NCI-H82 treated with DMSO at 0.1 percent for 48 hours (cell line): Measurements from ENCODE around the gene ACSS1.

ENCODE experiments used
- DNase-seq: peaks from one replicate; lab custom pipeline; 2025; ENCODE audit not compliant: unreplicated experiment; lab: John Stamatoyannopoulos, UW

ACSS1 gene

DNA sequence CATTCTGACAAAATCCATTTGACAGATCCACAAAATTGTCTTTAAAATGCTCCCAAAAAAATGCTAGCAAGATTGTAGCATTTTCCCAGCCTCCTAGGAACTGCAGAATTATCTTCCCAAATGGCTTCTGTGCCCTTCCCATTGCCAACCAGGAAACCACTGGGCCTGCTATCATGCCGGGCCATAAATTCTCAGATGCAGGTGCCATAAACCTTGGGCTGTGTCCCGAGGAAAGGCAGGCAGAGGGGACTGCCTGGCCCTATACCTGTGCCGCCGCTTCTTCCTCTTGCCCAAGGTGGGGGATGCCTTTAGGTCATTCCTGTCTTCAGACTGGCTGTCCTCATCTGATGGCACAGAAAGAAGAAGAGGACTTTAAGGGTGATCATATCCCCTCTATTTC is 21.2 kb upstream of the ACSS1 start:
- no peak for DNase-seq

- no peak for DNase-seq
Measured at GRCh38 chr20:25078662-25079061, 20.7 kb upstream of the ACSS1 start.

DNA sequence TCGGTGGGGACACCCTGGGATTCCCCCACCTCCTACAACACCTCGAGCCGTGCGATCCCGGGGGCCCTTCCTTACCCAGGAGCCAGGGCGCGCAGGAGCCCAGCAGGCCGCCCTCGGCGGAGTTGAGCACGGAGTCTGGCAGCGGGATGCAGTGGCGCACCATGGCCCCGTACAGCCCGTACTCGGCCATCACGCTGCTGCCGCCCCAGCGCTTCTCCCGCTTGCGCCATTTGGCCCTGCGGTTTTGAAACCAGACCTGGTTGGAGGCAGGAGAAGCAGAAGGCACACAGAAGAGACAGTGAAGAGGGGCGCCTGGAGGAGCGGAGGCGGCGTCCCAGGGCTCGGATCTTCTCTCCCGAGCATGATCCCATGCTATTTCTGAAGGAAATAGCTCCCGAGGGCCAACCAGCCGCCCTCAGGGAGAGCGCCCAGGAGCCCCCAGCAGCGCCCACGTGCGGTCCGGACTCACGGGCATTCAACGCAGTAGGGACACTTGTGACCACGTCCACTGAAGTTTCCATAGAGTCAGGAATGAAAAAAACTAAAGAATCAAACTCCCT is 19.8 kb upstream of the ACSS1 start:
- DNase-seq, result no peak

DNA sequence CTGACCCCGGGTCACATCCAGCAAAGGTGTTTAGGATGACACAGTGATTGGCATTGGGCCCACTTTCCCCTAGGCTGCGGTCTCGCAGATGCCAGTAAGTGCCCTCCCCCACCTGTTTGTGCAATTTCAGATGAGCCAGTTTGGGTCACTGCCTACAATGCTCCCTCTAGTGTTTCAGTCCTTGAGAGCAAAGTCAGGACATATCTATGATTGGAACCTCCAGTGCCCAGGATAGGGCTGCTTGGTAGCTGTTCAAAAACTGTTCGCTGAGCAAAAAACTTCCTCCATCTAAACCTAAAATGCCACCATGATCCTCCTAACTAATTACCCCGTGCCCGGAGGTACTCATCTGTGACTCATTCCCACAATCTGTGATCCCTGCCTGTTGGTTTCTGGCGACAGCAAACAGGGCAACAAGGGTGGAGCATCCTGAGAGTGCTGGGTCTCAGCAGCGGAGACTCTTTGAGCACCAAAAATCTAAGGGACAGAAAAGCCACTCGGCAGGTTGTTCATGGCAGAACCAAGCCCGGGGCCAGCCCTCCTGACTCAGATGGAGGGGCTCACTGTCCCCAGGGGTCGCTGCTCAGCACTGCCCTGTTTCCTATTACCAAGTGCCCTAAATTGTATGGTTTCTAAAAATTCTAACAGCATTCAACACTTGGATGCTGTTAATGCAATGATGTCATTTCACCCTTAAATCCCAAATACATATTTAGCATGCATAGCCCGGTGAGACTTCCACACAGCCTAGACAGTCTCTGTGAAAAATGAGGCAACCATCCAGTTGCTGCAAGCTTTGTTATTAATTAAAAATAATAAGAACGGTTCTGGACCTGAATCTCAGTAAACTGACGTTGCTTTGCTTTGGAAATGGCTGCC is 19.0 kb upstream of the ACSS1 start:
- no peak for DNase-seq

GRCh38 chr20:25076201-25076600 is 18.3 kb upstream of the ACSS1 start:
- DNase-seq, result no peak

DNA sequence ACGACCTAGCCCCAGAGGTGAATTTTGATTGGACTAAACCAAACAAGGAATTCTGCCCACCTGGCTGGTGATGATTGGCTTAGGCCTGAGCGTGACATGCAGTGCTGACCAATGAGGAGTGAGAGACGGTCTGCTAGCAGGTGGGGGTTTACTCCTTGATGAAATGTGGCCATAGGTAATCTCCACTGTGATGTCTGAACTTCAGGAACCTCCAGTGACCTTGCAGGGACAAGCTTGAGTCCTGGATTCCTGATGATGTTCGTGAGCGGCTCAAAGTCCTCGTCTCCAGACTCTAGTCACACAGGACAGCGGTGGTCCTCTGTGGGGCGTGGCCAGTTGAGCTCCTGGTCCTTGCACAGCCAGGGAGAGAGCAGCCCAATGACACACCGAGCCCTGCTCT is 15.6 kb upstream of the ACSS1 start:
- no peak for DNase-seq

- no peak for DNase-seq
Measured at GRCh38 chr20:25072226-25072811, 14.4 kb upstream of the ACSS1 start.

DNA sequence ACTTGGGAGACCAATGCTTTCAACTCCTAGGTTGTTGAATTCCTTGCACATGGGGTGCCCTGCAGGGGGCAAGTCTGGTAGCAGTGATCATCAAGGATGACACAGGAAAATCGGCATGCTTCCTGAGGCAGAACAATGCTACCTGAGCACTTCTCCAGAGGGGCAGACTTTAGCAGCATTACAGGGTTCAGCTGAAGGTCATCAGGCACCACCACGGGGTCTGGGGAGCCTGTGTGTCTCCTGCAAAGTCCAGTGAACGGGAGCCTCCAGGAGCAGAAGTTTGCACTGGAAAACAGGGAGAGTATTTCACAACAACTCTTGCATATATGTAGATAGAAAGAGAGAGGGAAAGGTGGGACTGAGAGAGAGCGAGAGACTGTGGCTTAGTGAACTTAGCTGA is 13.8 kb upstream of the ACSS1 start:
- no peak for DNase-seq

DNA sequence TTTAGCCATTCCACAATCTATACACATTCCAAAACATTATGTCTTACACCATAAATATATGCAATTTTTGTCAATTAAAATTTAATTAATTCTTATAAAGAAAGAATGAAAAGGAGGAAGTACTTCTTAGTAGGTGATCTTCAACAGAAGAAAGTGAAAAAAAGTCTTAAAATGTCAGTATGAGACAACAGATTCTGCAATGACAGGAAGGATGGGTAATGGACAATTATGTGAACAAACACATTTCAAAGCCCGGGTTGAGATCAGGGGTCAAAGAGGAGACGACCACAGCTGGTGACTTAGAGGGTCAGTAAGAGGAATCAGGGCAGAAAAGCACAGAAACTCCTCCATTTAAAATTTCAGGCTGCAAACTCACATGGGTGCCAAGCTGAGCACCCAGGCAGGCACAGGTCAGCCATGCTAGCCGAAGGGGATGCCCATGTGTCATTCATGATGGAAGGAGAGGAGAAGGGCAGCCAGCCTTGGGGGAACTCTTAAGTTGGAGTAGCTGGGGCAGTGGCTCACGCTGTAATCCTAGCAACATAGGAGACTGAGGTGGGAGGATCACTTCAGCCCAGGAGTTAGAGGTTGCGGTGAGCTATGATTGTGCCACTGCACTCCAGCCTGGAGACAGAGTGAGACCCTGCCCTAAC is 13.0 kb upstream of the ACSS1 start:
- no peak for DNase-seq

DNA sequence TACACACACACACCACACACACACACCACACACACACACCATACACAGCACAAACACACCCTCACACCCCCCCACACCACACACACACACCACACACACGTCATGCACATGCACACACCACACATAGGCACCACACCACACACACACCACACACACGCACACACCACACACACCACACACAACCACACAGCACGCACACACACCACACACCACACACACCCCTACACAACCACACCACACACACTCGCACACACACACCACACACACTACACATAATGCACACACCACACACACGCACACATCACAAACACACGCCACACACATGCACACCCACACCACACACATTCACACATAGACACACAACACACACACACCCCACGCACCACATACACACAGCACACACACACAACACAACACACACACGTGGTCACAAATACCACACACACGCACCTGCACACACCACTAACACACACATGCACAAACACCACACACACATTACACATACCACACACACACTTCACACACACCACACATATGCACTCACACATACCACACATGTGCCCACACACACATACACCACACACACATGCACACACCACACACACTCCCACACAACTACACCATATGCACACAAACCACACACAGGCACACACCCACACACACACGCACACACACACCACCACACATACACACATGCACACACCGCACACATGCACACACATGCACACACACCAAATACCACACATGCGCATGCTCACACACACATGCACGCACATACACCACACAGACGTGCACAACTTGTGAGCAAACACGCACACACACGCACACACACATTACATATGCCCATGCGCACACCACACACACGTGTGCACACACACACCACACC is 9.4 kb upstream of the ACSS1 start:
- no peak for DNase-seq

DNA sequence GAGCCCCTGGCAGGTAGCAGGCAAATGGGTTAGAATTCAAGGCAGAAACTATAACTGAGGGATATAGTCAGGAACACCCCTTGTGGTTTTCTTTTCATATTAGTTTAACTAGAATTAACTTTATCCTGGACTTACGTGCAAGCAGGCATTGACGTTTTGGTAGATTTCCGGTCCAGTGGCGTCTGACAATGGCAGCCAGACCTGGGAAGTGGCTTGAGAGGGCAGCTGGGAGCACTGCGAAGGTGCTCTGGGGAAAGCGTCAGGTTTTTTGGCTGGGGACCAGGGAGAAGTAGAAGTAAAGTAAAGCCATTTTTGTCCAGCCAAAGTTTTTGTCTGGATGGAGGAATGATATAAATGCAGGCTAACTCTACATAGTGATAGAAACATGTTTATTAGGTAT is 8.4 kb upstream of the ACSS1 start:
- no peak for DNase-seq

DNA sequence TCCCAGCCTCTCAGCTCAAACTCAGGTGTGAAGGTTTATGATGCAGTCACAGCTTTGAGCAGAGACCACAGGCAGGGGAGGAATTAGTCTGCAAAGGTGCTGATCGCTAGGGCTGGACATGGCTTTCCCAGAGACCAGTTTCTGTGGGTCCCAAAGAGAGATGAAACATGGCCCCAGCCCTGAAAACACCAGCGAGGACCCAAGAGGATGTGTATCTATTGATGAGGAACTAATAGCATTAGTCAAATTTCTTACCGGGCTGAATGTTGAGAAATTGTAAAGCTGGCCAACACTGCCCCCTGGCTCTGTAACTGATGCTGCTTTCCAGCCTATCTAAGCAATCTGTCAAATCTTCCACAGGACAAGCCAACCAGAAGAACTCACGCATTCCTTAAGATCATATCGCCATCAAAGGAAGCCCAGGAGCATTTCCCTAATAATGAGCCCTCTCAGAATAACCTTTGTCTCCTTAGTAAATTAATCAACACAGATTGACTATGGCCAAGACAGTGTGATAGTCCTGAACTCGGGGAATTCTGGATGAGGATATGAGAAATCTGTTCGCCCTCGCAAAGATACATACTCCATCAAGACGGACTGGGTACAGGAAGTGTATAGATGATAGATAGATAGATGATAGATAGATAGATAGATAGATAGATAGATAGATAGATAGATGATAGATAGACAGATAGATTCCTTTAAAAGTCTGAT is 7.8 kb upstream of the ACSS1 start:
- DNase-seq, result peak; percentile 33

GRCh38 chr20:25065072-25065624 is 7.2 kb upstream of the ACSS1 start:
- DNase-seq, result no peak

DNA sequence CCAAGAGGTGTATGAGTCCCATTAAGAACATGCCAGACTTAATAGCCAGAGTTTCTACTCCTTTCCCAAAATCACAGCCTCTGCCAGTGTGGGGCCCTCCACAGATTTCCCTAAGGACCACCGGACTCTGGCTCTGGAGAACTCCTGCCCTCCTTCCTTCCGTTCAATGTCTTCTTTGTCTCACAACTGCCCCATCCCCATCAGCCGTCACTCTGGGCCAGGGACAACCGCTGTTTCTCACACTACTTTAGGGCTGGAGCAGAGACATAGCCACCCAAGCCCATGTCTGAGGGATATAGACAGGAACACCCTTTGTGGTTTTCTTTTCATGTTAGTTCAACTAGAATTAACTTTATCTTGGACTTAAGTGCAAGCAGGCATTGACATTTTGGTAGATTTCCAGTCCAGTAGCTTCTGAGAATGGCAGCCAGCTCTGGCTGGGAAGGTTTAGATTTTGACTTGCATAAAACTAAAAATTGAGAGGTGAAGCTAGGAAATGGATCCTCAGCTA is 6.7 kb upstream of the ACSS1 start:
- DNase-seq, result no peak

- no peak for DNase-seq
Measured at GRCh38 chr20:25063981-25064380, 6.0 kb upstream of the ACSS1 start.

DNA sequence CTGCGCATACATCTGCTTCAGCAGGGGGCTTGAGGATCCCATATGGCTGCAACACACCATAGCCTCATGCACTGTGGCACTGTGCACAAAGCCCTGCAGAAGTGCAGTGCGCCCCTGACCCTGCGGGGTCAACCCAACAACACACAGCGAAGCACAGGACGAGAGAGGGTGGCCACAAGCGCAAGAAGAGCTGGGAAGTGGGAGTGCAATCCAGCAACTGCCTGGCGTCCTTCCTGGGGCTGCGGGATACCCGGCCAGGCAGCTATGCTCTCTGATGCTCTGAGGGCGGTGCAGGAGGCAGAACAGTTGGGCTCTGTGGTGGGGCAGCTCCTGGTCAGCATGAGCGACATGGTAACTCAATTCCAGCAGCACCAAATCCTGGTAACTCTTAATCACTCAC is 5.6 kb upstream of the ACSS1 start:
- DNase-seq, result no peak

DNA sequence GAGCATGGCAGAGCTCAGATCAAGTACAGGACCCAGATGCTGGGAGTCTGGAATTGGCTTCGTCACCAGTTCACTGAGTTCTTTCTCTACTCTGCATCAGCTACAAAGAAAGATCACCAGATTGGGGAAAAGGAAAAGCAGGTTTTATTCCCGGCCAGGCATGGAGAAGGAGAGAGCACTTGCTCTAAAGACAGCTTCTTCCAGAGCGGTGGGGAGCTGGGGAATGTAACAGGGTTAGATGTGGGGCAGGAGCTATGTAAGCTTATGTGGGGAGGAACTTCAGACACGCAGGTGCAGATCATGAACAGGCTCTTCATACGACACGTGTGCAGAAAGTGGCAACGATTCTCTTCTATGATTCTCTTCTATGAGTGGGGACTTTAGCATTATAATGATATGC is 4.9 kb upstream of the ACSS1 start:
- no peak for DNase-seq

DNA sequence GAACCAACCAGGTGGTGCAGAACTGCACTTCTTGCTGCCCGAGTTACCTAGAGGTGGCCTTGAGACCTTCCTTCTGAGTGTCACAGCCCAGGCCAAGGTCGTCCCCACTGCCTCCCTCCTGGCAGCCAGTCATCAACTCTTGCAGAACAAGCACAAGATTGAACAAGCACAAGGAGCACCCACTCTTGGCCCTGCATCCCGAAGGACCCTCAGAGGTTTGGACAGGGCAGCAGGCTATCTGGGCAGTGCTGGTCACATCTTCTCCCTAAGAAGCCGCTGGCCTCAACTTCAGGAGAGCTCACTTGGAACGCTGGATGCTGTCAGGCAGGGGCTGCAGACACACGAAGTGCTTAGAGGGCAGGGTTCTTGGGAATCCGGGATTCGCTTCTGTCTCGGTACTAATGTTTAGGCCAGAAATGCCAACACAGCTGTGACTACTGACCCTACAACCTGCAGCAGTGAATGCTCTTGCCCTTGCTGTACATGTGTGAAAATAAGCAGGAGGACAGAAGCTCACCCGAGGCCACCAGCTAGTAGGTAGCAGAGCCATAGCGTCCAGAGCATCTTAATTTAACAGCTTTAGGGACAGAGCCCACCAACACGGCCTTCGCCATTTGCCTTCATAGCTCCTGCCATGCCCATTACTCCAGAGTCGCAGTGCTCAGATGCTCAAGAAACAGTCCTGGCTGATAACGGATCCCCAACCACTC is 4.0 kb upstream of the ACSS1 start:
- DNase-seq, result no peak

- no peak for DNase-seq
Measured at GRCh38 chr20:25061103-25061799, 3.3 kb upstream of the ACSS1 start.
